ENCODE data around the gene RAB3B. TPM values are rescaled to one million over a fixed set of nuclear protein-coding genes. Genes with fewer than 3 reads are reported as not detected.

RAB3B gene
- total RNA-seq, 1 donor from 2014 or later = 86.2 TPM

DNA sequence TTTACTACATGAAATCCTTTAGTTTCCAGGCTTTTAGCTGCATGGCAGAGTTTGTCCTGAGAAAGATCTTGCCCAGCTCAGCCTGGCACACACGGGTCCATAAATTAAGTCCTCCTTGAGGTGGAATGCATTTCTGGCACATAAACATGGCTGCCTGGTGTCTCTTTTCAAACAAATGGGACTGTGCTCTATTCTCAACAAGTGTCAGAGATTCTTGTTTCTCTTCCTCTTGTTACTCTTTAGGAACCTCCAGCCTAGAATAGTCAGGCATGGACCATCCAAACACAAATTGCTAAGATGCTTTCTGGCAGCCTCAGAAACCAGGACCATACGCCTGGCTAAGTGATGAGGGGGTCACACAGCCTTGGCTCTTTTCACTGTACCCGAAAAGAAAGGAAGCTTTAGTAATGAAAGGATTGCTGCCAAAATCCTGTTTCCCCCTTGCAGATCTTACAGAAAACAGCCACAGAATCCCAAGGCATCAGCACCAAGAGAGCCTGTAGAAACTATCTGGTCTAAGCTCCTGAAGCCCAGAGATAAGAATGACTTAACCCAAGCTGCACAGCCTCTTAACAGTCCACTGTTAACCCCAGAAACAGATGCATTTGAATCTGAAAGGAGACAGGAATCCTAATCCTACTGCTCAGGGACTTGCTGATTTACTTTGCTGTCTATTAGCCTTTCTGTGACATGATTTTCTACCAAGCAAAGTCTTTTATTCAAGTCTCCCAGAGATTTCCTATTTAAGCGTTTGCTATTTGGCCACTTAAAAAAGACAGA lies 80.1 kb downstream of the RAB3B start:
- no peaks in the 10 kb centered on the region for H3K9me3 Mint-ChIP-seq (ENCODE audit: low read depth)
- H3K27me3 Mint-ChIP-seq = no peaks in the 10 kb centered on the region
- peaks cover 12% of the 10 kb centered on the region for H3K36me3 Mint-ChIP-seq (ENCODE audit: insufficient read depth)
- no peak overlapping the region for H3K4me3 Mint-ChIP-seq (ENCODE audit: low read depth)
- TF ChIP-seq, protein P1, sequence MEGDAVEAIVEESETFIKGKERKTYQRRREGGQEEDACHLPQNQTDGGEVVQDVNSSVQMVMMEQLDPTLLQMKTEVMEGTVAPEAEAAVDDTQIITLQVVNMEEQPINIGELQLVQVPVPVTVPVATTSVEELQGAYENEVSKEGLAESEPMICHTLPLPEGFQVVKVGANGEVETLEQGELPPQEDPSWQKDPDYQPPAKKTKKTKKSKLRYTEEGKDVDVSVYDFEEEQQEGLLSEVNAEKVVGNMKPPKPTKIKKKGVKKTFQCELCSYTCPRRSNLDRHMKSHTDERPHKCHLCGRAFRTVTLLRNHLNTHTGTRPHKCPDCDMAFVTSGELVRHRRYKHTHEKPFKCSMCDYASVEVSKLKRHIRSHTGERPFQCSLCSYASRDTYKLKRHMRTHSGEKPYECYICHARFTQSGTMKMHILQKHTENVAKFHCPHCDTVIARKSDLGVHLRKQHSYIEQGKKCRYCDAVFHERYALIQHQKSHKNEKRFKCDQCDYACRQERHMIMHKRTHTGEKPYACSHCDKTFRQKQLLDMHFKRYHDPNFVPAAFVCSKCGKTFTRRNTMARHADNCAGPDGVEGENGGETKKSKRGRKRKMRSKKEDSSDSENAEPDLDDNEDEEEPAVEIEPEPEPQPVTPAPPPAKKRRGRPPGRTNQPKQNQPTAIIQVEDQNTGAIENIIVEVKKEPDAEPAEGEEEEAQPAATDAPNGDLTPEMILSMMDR (IDR thresholded peaks at IDR 0.05; ENCODE audit: unreplicated experiment) = no peak
- peak overlapping the region; percentile 10 for H3K27ac Mint-ChIP-seq
- peaks cover 5% of the 10 kb centered on the region for H3K4me1 Mint-ChIP-seq (ENCODE audit: low read depth)
- DNase-seq (ENCODE audit: low spot score, unreplicated experiment) = no peak

DNA sequence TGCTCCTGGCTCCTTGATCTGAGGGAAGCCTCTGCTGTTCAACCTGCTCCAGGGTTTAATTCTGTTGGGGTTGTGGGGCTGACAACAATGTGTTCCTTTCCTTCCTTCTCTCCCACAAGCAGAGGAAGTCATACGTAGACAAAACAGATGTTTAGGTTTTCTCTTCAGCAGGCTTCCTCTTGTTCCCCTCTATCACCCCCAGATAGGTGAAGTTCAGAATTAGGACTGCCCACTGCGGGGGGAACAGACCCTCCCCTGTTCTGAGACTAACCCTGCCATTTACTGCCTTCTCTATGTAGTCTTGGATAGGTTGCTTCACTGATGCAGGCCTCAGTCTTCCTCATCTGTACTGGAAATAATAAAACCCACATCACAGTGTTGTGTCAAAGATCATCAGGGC lies 82.0 kb downstream of the RAB3B start:
- TF ChIP-seq, protein P1 (IDR thresholded peaks at IDR 0.05; ENCODE audit: unreplicated experiment) = no peak
- no peaks in the 10 kb centered on the region for H3K9me3 Mint-ChIP-seq (ENCODE audit: low read depth)
- peak overlapping the region; percentile 66 for H3K27ac Mint-ChIP-seq
- H3K4me1 Mint-ChIP-seq (ENCODE audit: low read depth) = no peaks in the 10 kb centered on the region
- DNase-seq (ENCODE audit: low spot score, unreplicated experiment) = no peak
- H3K4me3 Mint-ChIP-seq (ENCODE audit: low read depth) = no peak overlapping the region
- H3K36me3 Mint-ChIP-seq (ENCODE audit: insufficient read depth) = peaks cover 8% of the 10 kb centered on the region
- H3K27me3 Mint-ChIP-seq = no peaks in the 10 kb centered on the region

DNA sequence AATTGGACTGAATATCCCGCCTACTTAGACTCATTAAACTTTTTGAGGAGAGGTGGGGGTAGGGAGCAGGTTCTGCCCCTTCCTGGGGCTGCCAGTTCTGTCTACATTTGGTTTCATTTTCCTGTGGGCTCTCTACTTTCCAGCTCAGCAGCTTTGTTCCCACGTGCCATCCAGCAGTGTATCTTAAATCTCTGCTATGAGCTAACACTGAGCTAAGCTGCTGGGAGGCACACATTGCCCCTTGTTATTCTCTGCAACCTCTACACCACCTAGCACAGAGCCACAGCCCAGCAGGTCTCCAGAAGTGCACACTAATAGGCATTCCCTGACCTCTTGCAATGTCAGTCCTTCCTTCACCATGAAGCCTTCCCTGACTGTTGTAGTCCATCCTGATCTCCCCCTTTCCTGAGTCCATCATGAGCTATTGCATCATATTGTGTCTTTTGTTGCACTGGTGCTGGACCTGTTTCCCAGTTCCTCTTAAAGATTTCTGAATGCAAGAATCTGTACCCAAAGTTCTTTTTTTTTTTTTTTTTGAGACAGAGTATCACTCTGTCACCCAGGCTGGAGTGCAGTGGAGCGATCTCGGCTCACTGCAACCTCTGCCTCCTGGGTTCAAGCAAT lies 83.3 kb downstream of the RAB3B start:
- Mint-ChIP-seq H3K36me3 (ENCODE audit: insufficient read depth) (peaks cover 5% of the 10 kb centered on the region), H3K4me1 (ENCODE audit: low read depth) (no peaks in the 10 kb centered on the region), H3K4me3 (ENCODE audit: low read depth) (no peak overlapping the region), H3K9me3 (ENCODE audit: low read depth) (no peaks in the 10 kb centered on the region), H3K27me3 (no peaks in the 10 kb centered on the region), H3K27ac (peak overlapping the region; percentile 47)
- TF ChIP-seq, protein P1 (IDR thresholded peaks at IDR 0.05; ENCODE audit: unreplicated experiment) = no peak
- DNase-seq (ENCODE audit: low spot score, unreplicated experiment) = no peak

DNA sequence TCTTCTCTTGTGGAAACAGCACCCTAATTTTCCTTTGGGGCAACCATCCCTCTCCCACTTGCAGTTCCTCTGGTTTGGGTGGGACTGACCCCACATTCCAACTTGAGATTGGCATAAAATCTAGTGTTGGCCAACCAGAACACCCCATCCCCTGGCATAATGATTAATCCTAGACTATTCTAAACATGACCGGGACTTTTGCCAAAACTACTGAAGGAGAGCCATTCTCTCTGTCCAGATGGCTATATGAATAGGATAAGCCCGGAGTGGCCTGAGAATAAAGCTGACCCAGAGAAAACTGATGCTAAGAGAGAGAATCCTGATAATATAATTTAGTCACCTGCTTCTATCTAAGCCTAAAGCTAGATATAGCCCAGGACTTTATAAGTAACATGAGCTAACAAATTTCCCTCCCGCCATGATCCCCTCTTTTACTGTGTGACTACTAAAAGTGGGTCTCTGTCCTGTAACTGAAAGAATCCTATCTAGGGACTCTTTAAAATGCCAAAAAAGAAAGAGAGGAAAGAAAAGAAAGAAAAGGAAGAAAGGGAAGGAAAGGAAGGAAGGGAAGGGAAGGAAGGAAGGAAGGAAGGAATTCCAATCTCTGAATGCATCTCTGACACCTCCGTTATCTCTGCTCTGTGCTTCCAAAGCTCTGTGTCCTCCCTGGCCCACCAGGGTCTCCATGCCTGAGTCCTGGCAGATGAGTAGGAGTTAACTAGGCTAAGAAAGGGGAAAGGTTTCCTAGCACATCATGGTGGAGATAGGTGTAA lies 84.0 kb downstream of the RAB3B start:
- Mint-ChIP-seq H3K36me3 (ENCODE audit: insufficient read depth) (peaks cover 5% of the 10 kb centered on the region), H3K4me3 (ENCODE audit: low read depth) (no peak overlapping the region), H3K4me1 (ENCODE audit: low read depth) (no peaks in the 10 kb centered on the region), H3K9me3 (ENCODE audit: low read depth) (no peaks in the 10 kb centered on the region), H3K27me3 (no peaks in the 10 kb centered on the region), H3K27ac (peak overlapping the region; percentile 47)
- TF ChIP-seq, protein P1 (IDR thresholded peaks at IDR 0.05; ENCODE audit: unreplicated experiment) = no peak
- DNase-seq (ENCODE audit: low spot score, unreplicated experiment) = no peak

DNA sequence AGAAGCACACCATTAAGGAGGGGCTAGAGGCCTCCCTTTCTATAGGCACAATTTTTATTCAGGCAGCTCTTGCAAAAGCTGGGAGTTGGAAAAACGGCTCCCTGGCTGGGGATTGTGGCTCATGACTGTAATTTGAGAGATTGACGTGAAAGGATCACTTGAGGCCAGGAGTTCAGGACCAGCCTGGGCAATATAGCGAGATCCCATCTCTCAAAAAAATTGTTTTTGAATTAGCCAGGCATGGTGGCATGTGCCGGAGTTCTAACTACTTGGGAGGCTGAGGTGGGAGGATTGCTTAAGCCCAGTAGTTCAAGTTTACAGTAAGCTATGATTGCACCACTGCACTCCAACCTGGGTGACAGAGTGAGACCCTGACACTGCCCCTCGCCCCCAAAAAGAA lies 88.0 kb downstream of the RAB3B start:
- H3K9me3 Mint-ChIP-seq (ENCODE audit: low read depth) = no peaks in the 10 kb centered on the region
- TF ChIP-seq, protein P1 (IDR thresholded peaks at IDR 0.05; ENCODE audit: unreplicated experiment) = no peak
- no peak overlapping the region for H3K27ac Mint-ChIP-seq
- H3K4me1 Mint-ChIP-seq (ENCODE audit: low read depth) = no peaks in the 10 kb centered on the region
- H3K4me3 Mint-ChIP-seq (ENCODE audit: low read depth) = no peak overlapping the region
- no peaks in the 10 kb centered on the region for H3K27me3 Mint-ChIP-seq
- H3K36me3 Mint-ChIP-seq (ENCODE audit: insufficient read depth) = peaks cover 2% of the 10 kb centered on the region
- DNase-seq (ENCODE audit: low spot score, unreplicated experiment) = no peak

Measured in progenitor cell of endocrine pancreas (in vitro differentiated cells).